Cardiac septum (tissue), 1 donor: ENCODE results near the gene ANAPC2. TPM values are rescaled to one million over a fixed set of nuclear protein-coding genes. Genes with fewer than 3 reads are reported as not detected.
A peak's percentile ranks its signal among the peaks of the same experiment; 100 is the strongest.

Experiments
- DNase-seq: peaks from one replicate; pipeline ENCODE4 v3.0.0-alpha.2; 2020; ENCODE audit warnings: low spot score
- intact Hi-C: fragments of 100-400 bp; cut with DNase I; formaldehyde crosslinking; loops from one replicate; pipeline ENCODE4 v1.14.0; 2022
- total RNA-seq: library from RNA; stranded (reverse); fragmentation: NEBNext Ultra II Directional; extraction: Animal tissue kit (Norgen Biotek cat#: 25700); gene quantifications from one replicate; pipeline ENCODE4 v1.2.1, GENCODE V29; 2021
- donor health status: DM: no; HTN: no; CAD: no.

The ANAPC2 gene
- total RNA-seq, 1 donor from 2014 or later: 32.5 TPM

- intact Hi-C loops: no loop called here
- no peak for DNase-seq
Observed at GRCh38 chr9:137198051-137198901, 9.9 kb upstream of the ANAPC2 start.

- no peak for DNase-seq
- intact Hi-C loops: no loop called here
Observed at GRCh38 chr9:137195525-137196220, 7.3 kb upstream of the ANAPC2 start.

GRCh38 chr9:137194909-137195308 lies 6.5 kb upstream of the ANAPC2 start:
- intact Hi-C loops: no loop called here
- no peak for DNase-seq

GRCh38 chr9:137194388-137194787 lies 6.0 kb upstream of the ANAPC2 start:
- DNase-seq: peak; percentile 83
- intact Hi-C loops: no loop called here

- no peak for DNase-seq
- intact Hi-C loops: no loop called here
Observed at GRCh38 chr9:137193771-137194170, 5.4 kb upstream of the ANAPC2 start.

- intact Hi-C loops: no loop called here
- DNase-seq: no peak
Observed at GRCh38 chr9:137192859-137193258, 4.5 kb upstream of the ANAPC2 start.

- DNase-seq: no peak
- intact Hi-C loops: no loop called here
Observed at GRCh38 chr9:137192448-137192780, 4.1 kb upstream of the ANAPC2 start.

GRCh38 chr9:137191691-137192447 lies 3.5 kb upstream of the ANAPC2 start:
- intact Hi-C loops: no loop called here
- DNase-seq: no peak

GRCh38 chr9:137191245-137191644 lies 2.9 kb upstream of the ANAPC2 start:
- intact Hi-C loops: no loop called here
- DNase-seq: no peak

- intact Hi-C loops: no loop called here
- DNase-seq: no peak
Observed at GRCh38 chr9:137190315-137190856, 2.0 kb upstream of the ANAPC2 start.

GRCh38 chr9:137189297-137190295 lies 1.2 kb upstream of the ANAPC2 start:
- DNase-seq: no peak
- intact Hi-C loops: loop anchor here (2.0 kb wide), 2 partner anchors 15 to 33 kb away; partner anchors contain the start of genes NDOR1, RNF208 and TMEM203

- DNase-seq: no peak
- intact Hi-C loops: loop anchor here (2.0 kb wide), 2 partner anchors 17 to 35 kb away; partner anchors contain the start of genes NDOR1, RNF208 and TMEM203
Observed at GRCh38 chr9:137188086-137188489, 272 bp downstream of the ANAPC2 start.

- intact Hi-C loops: no loop called here
- DNase-seq: no peak
Observed at GRCh38 chr9:137187386-137187785, 974 bp downstream of the ANAPC2 start.

GRCh38 chr9:137186385-137186784 lies 2.0 kb downstream of the ANAPC2 start:
- intact Hi-C loops: no loop called here

GRCh38 chr9:137185921-137186320 lies 2.4 kb downstream of the ANAPC2 start:
- intact Hi-C loops: no loop called here
- no peak for DNase-seq

More at GRCh38 chr9:137186385-137186784, 2.0 kb downstream of the ANAPC2 start:
- DNase-seq: no peak

GRCh38 chr9:137184881-137185660 lies 3.3 kb downstream of the ANAPC2 start:
- DNase-seq: no peak
- intact Hi-C loops: no loop called here

GRCh38 chr9:137183980-137184595 lies 4.3 kb downstream of the ANAPC2 start:
- intact Hi-C loops: no loop called here
- DNase-seq: no peak

GRCh38 chr9:137182836-137183235 lies 5.5 kb downstream of the ANAPC2 start:
- DNase-seq: no peak
- intact Hi-C loops: no loop called here
